D721Med (cell line): Measurements from ENCODE around the gene OTUB2.

Experiments
- DNase-seq: peaks from one replicate; pipeline ENCODE4 v3.0.0; 2011; ENCODE audit warnings: low spot score; ENCODE audit not compliant: insufficient read length
- FAIRE-seq: peaks from 2 replicates; lab custom pipeline; 2011; peaks lifted over from hg19 to GRCh38; lab: Jason Lieb, UNC
- TF ChIP-seq, protein P1 (sequence below): IDR thresholded peaks from 2 replicates; pipeline ENCODE4 v1.5.1; 2012; ENCODE audit warnings: mild to moderate bottlenecking, control low read depth; ENCODE audit not compliant: insufficient read depth; ENCODE audit errors: missing control alignments

Gene OTUB2

DNA sequence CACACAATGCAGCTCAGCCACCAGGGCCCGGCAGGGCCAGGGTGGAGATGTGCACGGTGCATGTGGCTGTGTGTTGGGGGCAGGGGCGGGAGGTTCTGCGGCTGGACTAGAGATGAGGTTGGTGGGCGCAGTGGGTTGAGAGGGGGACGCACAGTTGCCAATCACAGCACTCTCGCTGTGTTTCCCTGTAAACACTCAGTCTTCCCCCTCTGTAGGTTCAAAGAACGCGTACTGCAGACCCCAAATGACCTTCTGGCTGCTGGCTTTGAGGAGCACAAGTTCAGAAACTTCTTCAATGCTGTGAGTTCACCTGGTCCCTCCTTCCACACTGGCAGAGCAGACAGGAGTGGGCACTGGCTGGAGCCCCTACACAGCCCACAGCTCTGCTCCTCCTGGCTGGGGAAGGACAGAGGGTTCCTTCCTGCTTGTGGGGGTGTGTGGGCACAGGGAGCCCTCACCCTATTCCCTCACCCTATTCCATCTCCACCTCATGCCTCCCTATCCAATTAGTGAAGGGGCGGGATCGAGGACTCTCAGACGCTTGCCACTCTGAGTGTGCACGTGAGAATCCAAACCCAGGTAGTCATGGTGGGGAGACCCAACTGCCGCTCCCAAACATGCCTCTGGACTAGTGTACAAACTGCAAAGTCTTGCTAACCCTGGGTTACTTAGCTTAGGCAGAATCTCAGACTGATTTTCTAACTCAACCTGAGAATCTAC is 17.8 kb downstream of the OTUB2 start:
- FAIRE-seq (no peak), DNase-seq (no peak)
- TF ChIP-seq, protein P1, sequence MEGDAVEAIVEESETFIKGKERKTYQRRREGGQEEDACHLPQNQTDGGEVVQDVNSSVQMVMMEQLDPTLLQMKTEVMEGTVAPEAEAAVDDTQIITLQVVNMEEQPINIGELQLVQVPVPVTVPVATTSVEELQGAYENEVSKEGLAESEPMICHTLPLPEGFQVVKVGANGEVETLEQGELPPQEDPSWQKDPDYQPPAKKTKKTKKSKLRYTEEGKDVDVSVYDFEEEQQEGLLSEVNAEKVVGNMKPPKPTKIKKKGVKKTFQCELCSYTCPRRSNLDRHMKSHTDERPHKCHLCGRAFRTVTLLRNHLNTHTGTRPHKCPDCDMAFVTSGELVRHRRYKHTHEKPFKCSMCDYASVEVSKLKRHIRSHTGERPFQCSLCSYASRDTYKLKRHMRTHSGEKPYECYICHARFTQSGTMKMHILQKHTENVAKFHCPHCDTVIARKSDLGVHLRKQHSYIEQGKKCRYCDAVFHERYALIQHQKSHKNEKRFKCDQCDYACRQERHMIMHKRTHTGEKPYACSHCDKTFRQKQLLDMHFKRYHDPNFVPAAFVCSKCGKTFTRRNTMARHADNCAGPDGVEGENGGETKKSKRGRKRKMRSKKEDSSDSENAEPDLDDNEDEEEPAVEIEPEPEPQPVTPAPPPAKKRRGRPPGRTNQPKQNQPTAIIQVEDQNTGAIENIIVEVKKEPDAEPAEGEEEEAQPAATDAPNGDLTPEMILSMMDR: no peak

DNA sequence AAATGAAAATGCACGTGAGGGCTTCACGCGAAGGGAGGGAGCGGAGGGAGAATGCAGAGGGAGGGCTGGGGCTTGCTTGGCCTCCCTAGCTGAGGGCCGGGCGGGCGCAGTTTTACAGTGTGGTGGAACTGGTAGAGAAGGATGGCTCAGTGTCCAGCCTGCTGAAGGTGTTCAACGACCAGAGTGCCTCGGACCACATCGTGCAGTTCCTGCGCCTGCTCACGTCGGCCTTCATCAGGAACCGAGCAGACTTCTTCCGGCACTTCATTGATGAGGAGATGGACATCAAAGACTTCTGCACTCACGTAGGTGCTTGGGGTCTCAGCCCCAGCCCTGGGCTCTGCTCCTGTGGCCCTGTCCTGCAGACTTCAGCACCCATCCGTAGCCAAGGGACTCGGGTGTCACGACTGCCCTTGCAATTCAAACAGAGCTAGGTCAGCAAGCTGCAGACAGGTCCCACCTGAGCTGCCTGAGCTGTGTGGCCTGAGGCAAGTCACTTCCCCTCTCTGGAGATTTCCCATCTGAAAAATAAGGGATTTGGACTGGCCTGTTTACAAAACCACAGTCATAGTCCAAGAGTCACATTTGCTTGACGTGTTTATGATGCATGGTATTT is 18.4 kb downstream of the OTUB2 start:
- no peak for DNase-seq
- TF ChIP-seq, protein P1: no peak
- no peak for FAIRE-seq

DNA sequence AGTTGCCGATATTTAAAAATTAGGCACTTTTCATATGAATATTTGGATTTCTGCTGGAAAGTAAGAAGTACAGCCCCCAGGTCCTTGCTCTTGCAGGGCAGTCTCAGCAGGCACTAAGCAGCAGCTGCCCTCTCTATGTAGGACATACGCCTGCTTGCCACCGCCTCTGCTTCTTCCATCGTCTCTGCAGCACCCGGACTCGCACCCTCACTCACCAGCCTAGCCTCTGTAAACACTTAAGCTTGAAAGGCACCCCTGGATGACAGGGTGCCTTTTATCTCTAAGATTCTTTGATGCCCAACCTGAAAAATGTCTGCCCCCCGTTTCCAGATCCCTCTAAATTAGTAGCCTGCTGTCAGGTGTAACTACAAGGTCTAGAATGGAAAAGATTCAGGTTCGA is 19.0 kb downstream of the OTUB2 start:
- DNase-seq (no peak), FAIRE-seq (no peak)
- TF ChIP-seq, protein P1: no peak

DNA sequence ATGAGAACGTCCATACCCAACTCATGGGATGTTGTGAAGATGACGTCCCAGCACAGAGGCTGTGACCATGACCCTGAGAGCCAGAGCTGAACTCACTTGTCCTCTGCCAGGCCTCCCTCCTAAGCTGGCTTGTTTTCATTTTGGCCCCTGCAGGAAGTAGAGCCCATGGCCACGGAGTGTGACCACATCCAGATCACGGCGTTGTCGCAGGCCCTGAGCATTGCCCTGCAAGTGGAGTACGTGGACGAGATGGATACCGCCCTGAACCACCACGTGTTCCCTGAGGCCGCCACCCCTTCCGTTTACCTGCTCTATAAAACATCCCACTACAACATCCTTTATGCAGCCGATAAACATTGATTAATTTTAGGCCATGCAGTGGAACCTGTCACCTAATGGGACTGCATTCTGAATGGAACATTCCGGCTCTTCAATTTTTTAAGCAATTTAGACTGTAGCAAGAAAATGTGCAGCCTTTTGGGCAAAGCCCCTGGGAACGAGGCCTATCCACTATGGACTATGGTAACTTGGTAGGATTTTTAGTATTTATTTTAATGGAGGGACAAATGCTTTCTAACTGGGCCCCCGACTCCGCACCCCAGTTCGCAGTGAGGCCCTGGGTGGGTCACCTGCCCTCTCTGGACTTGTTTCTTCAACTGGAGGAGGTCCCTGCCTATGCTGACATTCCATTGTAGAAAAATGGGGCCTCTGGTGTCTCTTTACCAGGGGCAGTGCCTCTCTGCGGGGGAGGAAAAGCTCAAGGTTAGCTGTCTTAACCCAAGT is 19.6 kb downstream of the OTUB2 start:
- FAIRE-seq (no peak), DNase-seq (no peak)
- TF ChIP-seq, protein P1: no peak

DNA sequence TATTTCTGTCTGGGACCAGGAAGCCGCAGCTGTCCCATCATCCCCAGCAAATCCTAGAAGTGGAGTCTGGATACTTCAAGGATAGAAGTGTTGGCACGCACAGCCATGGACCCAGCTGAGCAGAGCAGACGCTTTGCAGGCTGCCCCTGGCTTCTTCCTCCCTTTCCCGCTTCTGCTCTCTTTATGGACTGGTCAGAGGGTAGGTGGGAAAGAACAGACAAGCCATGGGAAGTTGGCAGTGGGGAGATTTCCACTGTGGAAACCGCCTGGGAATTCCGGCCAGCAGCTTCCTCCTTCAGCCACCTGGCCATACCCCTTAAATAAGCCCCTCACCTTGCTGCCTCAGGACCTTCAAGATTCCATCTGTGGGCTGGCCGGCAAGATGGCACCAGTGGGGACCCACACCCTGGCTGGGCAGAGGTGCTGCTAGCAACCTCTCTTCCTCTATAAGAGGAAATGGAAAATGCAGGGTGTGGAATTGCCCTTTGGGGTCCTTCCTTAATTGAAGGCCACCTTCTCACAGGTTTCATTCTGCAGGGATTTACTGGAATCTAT is 20.6 kb downstream of the OTUB2 start:
- TF ChIP-seq, protein P1: no peak
- DNase-seq: no peak
- no peak for FAIRE-seq

DNA sequence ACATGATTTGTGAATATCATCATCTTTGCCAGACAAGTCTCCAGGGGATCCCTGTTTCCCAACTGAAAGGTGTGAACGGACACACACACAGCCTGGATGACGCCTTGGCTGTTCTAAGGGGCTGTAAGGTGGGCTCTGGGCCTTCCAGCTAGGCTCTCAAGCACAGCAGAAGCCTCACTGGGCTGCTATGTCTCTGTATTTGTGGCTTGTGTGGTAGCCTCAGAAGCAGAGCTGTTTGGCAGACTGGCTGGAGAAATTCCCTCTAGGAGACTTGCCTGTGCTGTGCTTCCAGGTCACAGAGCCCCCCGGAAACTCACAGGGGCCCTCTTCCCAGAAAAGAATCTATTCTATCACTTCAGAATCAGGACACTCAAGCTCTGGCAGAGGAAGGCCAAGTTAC is 21.4 kb downstream of the OTUB2 start:
- TF ChIP-seq, protein P1: no peak
- no peak for FAIRE-seq
- DNase-seq: no peak
